Amygdala (tissue), 56 donors: ENCODE results near the gene USP32.
"Not testable (repeated sequence)": the region's sequence is repeated elsewhere in the genome, so short reads cannot be mapped to it uniquely, and the experiment has no call there.

Experiments used
- DNase-seq, 56 donors: peaks; one replicate each; lab custom pipeline; 2025; lab: John Stamatoyannopoulos, UW

The USP32 gene, protein sequence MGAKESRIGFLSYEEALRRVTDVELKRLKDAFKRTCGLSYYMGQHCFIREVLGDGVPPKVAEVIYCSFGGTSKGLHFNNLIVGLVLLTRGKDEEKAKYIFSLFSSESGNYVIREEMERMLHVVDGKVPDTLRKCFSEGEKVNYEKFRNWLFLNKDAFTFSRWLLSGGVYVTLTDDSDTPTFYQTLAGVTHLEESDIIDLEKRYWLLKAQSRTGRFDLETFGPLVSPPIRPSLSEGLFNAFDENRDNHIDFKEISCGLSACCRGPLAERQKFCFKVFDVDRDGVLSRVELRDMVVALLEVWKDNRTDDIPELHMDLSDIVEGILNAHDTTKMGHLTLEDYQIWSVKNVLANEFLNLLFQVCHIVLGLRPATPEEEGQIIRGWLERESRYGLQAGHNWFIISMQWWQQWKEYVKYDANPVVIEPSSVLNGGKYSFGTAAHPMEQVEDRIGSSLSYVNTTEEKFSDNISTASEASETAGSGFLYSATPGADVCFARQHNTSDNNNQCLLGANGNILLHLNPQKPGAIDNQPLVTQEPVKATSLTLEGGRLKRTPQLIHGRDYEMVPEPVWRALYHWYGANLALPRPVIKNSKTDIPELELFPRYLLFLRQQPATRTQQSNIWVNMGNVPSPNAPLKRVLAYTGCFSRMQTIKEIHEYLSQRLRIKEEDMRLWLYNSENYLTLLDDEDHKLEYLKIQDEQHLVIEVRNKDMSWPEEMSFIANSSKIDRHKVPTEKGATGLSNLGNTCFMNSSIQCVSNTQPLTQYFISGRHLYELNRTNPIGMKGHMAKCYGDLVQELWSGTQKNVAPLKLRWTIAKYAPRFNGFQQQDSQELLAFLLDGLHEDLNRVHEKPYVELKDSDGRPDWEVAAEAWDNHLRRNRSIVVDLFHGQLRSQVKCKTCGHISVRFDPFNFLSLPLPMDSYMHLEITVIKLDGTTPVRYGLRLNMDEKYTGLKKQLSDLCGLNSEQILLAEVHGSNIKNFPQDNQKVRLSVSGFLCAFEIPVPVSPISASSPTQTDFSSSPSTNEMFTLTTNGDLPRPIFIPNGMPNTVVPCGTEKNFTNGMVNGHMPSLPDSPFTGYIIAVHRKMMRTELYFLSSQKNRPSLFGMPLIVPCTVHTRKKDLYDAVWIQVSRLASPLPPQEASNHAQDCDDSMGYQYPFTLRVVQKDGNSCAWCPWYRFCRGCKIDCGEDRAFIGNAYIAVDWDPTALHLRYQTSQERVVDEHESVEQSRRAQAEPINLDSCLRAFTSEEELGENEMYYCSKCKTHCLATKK (N-terminal part only)

DNA sequence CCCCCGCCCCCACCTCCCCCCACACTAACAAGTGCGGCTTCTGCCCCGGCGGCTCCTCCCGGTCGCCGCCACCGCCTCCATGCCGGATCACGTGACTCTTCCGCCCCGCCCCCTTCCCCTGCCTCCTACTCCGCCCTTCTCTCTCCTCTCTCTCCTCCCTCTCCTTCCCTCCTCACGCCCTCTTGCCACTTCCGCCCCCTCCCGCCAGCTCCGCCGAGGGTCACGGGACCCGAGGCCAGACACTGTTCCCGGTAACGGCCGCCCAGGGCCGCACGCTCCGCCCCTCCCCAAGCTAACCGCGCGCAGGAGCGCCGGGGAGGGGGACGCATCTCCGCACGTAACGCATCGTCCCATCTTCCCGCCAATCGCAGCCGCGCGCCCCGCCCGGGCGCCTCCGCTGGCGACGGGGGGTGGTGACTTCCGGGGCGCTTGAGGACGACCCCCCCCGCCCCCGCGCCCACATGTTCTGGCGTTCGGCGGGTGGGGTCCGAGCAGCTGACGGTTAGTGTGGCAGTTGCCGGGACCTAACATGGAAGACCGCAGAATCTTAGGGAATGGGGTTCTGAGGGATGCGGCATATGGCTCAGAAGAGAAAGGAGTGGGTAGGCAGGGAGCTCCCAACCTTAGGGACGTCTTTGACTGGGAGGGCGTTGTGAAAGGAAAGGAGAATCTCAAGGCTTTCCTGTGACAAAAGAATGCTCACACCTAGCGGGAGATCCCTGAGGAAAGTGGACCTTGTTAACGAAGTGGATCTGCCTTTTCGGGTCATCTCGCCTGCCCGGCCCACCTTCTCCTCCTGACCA lies at the start of gene USP32:
Gene USP32, minus strand, starts transcription at position 92 of the 803 bp plus-strand sequence. CDS start 194 bp downstream, outside the sequence.
- DNase-seq, result peak; percentile 85 to 100 (median 96)

DNA sequence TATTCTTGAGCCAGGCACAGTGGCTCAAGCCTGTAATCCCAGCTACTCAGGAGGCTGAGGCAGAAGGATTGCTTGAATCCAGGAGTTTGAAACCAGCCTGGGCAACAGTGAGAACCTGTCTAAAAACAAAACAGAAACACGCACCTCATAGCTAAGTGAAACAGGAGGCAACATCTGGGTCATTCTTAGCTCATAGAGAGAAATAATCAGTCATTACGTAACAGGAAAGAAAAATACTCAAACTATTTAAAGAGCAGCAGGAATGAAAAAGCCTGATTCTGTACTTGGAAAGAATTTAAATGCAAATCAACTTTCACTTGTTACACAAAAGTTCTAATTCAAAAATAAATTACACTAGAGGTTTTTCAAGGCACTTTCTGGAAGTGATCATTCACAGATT lies 47.6 kb upstream of the USP32 start:
- no peak for DNase-seq

DNA sequence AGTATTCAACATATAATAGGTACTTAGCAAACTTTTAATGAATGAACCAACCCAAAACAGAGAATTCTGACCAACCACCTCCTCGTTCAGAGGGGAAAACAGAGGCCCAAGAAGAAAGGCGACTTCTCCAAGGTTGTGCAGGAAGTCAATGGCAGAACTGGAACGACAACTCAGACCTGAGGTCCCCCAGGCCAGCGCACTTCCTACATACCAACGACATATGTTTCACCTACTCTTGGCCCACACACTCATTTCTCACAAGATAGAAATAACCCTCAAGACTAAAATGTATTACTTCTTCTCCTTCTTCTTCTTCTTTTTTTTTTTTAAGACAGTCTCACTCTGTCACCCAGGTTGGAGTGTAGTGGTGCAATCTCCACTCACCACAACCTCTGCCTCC lies 44.7 kb upstream of the USP32 start:
- no peak for DNase-seq

DNA sequence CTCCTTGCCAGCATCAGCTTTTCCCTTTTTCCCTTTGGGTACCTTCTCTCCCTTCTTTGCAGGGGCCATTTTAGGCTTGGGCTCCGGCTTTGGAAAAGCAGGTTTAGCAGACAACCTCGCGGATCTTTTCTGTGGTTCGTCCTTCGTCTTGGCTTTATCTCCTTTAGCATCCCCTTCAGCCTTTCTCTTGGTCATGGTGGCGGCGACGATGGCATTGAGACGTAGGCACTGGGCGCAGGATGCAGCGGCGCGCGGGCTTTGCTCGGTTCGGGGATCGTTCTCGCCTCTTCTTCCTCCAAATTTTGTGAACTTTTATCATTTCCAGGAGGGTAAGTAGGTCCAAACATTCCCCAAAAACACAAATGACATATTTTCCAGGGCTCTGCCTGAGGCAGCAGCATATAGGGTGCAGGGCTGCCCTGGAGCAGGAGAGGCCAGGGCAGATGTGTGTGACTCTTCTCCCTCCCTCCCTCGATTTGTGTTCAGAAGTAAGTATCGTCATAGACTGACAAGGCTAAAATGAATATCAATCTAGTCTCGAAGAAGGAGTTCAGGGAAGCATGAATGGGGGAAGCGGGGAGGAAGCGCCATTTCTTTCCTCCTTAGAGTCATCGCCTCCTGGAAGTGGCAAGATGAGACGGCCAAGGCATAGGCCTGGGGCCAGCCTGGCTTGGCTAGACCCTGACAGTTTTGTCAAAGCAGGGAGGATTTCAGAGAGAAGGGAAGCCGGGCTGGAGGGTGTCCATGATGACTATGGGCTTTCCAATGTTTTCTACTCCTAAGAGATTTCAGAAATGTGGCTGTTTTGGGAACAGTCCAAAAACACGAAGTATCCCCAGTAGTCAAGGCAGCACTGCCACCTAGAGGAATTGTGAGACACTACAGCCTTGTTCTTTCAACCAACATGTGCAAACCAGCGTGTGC lies 43.6 kb upstream of the USP32 start:
- DNase-seq, result peak in 50 of 56 donors; percentile 5 to 90 (median 48)

DNA sequence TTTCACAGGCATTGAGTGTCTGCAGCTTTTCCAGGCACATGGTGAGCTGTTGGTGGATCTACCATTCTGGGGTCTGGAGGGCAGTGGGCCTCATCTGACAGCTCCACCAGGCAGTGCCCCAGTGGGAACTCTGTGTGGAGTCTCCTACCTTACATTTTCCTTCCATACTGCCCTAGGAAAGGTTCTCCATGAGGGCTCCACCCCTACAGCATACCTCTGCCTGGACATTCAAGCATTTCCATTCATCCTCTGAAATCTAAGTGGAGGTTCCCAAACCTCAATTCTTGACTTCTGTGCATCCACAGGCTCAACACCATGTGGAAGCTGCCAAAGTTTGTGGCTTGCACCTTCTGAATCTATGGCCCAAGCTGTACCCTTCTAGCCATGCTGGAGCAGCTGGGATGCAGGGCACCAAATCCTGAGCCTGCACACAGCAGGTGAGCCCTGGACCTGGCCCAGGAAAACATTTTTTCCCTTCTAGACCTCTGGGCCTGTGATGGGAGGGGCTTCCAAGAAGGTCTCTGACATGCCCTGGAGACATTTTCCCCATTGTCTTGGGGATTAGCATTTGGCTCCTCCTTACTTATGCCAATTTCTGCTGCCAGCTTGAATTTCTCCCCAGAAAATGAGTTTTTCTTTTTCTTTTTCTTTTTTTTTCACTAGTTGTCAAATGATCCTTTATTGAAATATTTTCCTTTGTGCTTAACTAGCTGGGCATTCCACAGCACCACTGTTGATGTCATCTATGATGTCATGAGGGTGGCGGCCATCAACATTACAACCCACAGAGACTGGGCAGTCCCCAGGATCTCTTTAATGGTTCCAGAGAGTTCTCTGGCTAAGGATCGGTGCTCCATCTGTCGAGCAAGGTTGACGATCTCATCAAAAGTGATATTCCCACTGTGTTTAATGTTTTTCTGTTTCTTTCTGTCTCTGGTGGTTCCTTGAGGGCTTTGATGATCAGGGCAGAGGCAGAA lies 41.4 kb upstream of the USP32 start:
- DNase-seq, result not testable (repeated sequence)

DNA sequence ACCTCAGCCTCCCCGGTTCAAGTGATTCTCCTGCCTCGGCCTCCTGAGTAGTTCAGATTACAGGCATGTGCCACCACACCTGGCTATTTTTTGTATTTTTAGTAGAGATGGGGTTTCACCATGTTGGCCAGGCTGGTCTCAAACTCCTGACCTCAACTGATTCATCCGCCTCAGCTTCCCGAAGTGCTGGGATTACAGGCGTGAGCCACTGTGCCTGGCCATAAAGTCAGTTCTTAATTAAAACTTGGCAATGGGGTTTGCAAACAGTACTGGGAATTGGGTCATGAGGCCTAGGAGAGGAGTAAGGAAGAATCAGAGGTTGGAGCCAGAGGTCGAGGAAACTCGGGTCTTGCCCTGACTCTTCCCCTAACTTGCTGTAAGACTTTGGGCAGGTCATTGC lies 38.6 kb upstream of the USP32 start:
- DNase-seq, result not testable (repeated sequence)

DNA sequence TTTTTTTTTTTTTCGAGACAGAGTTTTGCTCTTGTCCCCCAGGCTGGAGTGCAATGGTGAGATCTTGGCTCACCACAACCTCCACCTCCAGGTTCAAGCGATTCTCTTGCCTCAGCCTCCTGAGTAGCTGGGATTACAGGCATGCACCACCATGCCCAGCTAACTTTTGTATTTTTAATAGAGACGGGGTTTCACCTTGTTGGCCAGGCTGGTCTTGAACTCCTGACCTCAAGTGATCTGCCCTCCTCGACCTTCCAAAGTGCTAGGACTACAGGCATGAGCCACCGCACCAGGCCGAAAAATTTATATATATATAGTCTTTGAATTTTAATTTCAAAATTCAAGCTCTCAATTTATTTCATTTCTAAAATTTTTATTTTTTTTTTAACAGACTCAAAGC lies 36.6 kb upstream of the USP32 start:
- not testable (repeated sequence) for DNase-seq

DNA sequence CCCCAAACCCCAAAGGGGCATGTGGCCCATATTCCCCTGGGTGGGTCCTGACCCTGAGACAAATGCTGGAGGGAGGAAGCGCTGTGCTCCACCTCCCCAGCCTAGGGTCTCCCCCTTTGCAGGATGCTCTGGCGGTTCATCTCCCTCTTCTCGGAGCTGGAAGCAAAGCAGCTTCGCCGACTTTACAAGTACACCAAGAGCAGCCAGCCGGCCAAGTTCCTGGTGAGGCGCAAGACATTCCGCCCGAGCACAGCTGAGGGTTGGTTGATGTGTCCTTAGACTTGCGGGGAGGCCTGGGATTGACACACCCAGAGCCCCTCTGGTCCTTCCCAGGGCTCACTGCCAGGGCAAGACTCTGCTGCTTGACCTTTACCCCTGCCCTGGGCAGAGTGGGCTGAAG lies 34.7 kb upstream of the USP32 start:
- DNase-seq, result no peak

DNA sequence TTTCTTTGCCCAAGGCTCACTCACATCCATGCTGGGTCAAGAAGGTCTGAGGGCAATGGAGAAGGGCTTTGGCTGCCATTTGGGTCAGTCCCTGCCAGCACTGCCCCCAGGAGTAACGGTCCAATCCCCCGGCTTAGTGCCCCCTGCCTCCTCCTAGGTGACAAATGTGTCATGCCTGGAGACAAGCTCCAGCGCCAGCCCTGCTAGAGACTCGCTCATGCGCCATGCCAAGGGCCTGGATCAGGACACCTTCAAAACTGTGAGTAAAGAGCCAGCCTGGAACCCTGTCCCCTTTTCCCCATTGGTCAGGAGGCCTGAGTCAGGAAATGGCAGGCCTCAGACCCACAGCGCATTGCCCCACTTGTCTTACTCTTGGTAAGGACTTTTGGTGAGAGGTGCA lies 33.7 kb upstream of the USP32 start:
- DNase-seq, result no peak

DNA sequence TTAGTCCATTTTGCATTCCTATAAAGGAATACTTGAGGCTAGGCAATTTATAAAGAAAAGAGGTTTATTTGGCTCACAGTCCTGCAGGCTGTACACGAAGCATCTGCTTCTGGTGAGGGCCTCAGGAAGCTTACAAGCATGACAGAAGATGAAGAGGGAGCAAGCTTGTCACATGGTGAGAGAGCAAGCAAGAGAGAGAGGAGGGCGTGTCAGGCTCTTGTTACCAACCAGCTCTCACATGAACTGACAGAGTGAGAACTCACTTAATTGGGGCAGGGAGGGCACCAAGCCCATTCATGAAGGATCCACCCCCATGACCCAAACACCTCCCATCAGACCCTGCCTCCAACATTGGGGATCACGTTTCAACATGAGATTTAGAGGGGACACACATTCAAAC lies 31.9 kb upstream of the USP32 start:
- DNase-seq, result no peak

DNA sequence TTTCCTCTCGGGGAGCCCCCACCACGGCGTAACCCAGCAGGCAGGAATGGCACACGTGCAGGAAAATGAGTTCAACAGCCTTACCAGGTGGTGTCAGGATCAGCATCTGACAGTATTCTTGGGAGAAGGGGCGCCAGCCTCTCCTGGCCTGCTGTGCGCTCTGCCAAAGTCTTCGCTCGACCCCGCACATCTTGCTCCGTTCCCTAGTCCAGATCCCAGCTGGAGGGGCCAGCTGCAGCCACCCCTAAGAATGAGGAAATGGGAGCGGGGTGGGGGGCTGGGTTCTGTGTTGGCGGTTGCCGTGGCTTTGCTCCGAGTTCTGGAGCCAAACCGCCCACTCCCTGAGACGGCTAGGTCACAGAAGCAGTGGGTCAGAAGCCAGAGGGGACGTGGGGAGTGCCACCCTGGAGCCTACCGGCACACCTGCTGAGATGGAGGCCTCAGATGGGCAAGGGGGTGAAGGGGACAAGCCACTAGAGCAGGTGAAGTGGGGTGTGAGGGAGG lies 30.3 kb upstream of the USP32 start, which contains the start of gene CHCT1:
Gene CHCT1, plus strand, starts transcription at position 328 of the 504 bp plus-strand sequence. Its CDS starts 104 bp downstream, at position 432.
- DNase-seq, result peak in 3 of 56 donors; percentile 12 to 15 (median 12)

DNA sequence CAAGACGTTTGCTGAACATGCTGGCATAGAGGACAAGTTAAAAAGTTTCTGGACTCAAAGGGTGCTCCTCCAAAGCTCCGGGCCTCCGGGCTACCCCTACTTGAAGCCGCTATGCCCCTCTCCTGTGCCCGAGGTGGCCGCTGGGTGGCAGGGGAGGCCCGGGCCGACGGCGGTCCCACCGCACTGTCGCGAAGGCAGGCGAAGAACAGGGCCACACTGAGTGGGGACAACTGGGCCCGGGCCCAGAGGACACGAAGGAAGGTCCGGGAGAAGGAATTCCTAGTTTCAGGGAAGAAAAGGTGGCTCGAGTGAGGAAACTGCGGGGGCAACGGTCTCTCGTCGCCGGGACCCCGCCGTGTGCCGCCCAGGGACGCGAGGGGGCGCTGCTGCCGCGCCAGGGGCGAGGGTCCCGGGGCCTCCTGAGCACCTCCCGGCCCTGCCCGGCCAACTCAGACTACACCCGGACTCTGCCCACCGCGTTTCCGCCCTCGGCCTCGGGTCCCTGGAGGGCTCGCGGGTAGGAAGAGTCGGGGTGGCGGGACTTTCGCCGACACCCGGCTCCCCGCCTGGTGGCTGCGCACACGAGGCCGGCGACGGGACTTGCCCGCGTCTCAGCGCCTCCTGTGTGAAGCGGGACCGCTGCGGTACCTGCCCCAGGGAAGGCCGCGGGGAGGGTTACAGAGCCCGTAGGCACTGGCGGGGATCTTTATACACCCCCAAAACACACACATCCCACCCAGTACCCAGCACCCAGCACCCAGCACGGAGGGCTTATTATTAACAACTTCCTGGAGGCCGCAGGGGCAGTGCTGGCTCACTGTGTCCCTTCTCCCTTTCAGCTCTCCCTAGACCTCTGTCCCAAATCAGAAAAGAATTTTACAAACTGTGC lies 29.6 kb upstream of the USP32 start:
- DNase-seq, result peak in 46 of 56 donors; percentile 5 to 79 (median 44)

DNA sequence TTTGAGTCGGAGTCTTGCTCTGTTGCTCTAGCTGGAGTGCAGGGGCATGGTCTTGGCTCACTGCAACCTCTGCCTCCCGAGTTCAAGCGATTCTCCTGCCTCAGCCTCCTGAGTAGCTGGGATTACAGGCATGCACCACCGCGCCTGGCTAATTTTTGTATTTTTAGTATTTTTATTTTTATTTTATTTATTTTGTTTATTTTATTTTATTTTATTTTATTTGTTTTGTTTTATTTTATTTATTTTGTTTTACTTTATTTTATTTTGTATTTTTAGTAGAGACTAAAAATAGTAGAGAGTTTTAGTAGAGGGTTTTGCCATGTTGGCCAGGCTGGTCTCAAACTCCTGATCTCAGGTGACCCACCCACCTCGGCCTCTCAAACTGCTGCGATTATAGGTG lies 27.9 kb upstream of the USP32 start:
- not testable (repeated sequence) for DNase-seq

DNA sequence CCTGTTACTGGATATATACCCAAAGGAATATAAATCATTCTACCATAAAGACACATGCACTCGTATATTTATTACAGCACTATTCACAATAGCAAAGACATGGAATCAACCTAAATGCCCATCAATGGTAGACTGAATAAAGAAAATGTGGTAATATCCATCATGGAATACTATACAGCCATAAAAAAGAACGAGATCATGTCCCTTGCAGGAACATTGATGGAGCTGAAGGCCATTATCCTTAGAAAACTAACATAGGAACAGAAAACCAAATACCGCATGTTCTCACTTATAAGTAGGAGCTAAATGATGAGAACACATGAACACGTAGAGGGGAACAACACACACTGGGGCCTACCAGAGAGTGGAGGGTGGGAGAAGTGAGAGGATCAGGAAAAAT lies 27.1 kb upstream of the USP32 start:
- not testable (repeated sequence) for DNase-seq

DNA sequence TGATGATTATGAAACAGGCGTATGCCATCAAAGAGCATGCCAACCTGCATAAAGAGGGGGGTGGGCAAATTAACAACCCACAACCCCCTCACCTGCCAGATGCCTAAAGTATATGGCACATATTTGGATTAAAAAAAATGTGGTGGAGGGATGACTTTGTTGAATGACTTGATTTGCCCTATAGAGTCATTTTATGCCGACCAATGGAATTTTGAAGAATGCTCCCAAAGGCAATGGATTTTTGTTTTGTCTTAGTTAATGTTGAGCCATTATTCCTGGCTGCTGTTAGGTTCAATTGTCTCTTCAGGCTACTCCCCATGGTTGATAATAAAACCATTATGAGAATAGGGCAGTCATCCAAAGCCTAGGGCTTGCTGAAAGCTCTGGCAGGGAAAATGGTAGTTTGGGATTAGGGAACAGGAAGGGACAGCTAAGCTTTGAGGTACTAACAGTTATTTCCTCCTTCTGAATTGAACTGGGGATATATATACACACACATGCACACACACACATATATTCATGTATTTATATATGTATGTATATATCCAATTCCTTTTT lies 24.5 kb upstream of the USP32 start:
- DNase-seq, result peak in 15 of 56 donors; percentile 1 to 47 (median 16)

DNA sequence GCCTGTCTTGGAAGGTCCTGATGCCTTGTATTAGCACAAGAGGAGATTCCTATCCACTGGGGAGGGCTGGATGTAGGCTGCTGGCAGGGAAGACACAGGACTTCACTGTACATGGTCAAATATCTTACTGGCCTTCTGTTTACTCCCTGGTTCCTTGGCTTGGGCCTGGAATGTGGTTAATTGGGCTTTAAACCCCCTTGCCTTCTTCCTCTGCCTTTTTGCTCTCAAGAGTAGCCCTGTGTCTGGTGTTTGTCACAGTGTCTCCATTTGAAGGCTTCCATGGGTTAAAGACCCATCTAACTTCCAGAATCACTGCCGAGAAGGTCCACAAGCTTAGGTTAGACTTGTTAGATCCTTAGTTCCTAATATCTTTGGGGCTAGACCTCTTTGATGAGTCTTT lies 23.2 kb upstream of the USP32 start:
- no peak for DNase-seq
